Measurements from ENCODE around the gene AJAP1.

The AJAP1 gene

DNA sequence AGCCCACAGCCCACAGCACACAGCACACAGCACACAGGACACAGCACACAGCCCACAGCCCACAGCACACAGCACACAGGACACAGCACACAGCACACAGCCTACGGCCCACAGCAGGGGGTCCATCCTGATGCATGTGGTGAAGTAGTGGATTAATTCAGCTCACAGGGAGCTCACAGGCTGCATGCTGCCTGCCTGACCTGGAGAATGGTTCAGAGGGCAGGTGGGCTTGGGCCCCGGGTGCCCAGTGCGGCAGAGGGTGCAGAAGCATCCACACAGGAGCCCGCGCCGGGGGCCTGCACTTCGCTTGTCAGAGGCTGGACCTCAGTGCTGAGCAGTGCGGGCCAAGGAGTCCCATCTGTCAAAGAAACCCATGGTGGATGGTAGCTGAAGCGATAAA, 21.1 kb upstream of the AJAP1 start:
- no peak for DNase-seq

DNA sequence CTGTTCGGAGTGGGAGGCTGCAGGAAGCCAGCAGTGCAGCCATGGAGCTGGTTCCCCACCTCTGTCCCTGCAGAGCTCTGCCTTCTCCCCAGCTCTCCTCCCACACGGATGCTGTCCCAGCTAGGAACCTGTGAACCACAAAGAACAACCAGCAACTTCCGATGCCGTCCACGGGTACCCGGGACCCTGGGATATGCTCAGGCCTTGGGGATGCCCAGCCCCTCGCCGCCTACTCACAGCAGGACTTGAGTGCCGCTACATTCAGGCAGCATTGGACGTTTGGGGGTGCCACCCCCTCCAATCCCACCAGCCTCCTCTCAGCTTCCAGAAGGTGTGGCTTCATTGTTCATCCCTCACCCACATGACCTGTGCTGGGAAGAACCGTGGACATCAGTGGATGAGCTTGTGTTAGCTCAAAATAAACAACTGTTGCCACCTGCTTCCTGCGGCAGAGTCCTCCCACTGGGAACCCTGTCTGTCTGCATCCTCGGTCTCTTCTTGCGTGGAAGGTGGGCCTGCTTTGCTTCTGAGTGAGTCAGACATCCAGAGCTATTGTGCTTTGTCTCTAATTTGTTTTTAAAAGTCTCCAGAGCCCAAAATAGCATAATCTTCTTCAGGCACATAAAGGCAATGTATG, 20.1 kb upstream of the AJAP1 start:
- DNase-seq, result no peak

DNA sequence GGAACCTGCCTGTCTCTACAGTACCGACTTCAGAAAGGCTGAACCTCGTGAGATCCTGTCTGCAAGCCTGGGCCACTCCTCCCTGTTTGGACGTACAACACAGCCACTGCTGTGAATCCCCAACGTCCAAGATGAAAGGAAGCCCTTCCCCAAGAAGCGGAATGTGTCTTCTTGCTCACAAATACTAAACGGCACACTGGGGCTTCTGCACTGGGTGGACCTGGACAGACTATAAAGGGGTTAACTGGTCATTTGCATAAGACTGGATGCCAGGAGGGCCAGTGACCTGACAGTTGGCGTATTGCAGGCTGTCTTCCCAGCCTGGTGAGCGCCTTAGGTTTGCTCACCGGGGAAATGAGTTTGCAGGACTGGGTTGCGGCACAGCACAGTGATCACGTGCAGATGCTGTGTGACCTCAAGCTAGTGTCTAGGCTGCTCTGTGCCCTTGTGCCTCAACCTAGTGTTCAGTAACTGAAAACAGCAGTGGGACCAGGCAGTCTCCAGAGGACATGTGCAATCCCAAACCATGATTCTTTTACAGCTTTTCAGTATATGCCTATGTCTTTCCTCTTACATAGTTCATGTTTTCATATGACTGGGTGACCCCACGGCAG, 19.5 kb upstream of the AJAP1 start:
- no peak for DNase-seq

DNA sequence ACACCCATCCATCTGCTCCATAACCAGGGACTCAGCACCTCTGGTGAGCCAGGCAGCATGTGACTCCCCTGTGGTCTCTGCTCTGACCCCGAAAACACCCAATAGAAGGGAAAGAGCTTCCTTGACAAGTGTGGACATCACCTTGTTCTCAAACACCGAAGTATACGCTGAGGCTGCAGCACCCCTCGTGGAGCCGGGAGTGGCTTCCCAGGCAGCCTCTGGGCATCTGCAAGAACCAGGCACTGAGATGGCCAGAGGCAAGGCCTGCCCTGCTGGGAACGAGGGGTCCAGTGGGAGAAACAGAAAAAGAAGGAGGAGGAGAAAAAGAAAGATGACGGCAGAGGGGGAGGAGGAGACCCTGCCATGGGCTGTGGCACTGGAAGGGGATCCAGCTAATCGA, 18.2 kb upstream of the AJAP1 start:
- DNase-seq, result no peak

DNA sequence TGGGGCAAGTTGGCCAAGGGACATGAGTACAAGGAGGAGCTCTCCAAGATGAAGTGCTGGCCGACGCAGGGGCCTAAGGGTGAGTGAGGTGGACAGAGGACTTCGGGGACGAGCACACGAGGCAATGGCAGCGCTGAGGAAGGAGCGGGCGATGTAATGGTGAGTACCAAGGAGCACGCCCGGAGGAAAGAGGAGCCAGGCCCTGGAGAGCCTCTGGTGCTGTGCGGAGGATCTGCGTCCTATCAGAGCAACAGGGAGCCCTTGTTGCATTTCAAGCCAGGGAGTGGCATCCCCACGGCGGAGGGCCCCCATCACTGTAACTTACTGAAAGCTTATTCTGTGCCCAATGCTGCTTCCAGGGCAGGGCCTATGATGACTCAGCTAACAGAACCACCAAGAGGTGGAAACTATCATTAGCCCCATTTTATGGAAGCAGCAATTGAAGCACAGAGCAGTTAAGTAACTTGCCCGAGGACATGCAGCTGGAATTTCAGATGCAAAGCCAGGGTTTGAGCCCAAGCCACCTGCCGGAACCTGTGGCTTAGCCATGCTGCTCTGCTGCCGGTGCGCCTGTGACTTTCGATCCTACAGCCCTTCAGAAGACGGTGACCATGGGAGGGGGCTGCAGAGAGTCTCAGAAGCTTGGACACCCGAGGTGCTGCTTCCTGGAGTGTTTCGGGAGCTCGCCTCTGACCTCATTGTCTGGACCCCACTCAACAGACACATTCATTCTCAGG, 17.6 kb upstream of the AJAP1 start:
- no peak for DNase-seq

DNA sequence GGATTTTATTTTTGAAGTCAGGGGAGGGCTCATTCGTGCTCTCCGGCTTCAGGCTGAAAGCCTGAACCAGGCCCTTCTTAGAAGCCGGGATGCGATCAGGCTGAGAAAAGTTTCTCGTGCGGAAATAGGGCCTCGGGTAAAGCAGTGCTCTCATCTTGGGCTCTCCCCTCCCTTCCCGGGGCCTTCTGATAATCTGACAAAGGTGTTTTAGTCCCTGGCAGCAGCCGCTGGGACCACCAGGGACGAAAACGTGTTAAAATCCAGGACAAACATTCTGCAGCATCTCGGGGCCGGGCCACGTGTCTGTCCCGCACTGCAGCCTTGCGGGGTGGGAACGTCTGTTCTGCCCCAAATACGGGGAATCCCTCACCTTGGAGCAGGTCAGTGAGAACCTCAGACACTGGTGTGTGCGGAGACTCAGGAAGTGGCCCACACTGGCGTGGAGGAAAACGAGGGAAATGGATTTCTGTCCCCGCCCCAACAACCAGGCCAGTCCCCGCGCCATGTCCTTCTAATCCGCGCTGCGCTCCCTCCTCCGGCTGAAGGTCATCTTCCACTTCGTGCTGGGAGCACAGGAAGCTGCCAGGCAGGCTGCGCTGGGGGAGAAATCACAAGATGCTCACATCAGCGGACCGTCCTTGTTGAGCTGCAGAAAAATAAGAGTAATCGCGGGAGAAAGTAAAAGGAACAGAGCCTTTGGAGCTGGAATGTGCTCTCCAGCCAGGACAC, 16.6 kb upstream of the AJAP1 start:
- no peak for DNase-seq

DNA sequence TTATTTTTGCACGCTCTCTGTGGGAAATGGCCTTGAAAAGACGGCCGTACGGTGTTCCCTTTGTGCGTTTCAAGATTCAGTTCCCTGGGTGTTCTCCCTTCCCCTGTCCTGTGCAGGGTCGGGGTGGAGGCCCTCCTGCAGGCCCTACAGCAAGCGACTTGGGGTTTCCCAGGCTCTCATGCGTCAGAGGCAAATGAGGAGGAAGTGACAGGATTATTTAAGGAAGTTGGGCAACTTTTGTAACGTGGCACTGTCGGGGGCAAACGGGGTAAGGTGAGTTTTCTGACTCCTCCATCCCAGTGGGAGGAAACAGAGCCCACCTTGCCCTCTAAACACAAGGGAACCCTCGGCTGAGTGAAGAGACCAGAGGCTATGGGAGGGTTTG, 16.1 kb upstream of the AJAP1 start:
- DNase-seq, result no peak

DNA sequence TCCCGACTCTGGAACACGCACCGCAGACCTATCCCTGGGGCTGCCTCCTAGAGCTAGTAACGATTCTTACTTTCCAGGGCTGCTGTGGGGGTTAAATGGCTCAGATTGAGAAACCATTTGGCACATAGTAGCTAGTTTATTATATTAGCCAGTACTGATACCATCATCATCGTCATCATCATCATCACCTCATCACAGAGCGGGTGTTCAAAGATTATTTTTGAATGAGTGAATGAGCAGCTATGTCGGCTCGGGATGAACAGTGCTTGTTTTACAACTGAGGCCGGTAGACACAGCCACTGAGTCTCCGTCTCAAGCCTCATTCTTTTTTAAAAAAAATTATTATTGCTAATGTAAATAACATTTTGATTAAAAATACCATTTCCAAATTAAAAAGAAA, 13.5 kb upstream of the AJAP1 start:
- no peak for DNase-seq

DNA sequence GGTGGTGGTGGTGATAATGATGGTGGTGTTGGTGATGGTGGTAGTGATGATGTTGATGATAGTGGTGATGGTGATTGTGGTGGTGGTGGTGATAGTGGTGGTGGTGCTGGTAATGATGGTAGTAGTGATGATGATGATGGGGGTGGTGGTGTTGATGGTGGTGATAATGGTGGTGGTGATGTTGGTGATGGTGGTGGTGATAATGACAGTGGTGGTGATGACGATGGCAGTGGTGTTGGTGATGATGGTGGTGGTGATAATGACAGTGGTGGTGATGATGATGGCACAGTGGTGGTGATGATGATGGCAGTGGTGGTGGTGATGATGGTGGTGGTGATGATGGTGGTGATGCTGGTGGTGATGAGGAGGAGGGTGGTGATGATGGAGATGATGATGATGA, 7.0 kb upstream of the AJAP1 start:
- no peak for DNase-seq

DNA sequence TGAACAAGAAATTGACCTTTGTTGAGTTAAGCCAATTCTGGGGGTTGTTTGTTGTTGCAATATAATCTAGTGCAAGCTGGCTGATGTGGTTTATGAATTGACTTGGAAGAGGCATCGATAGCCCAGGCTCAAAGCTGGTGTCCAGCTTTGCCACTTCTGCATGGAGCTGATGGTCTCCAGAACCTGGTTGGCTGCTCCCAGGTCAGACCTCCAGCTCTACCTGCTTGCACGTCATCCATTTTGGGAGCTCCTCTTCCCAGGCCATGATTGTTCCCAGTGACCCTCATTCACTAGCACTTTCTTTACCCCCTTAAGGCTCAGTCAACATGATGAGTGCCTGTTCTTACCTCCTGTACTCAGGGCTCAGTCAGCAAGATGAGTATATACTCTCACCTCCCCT, 5.8 kb upstream of the AJAP1 start:
- no peak for DNase-seq

DNA sequence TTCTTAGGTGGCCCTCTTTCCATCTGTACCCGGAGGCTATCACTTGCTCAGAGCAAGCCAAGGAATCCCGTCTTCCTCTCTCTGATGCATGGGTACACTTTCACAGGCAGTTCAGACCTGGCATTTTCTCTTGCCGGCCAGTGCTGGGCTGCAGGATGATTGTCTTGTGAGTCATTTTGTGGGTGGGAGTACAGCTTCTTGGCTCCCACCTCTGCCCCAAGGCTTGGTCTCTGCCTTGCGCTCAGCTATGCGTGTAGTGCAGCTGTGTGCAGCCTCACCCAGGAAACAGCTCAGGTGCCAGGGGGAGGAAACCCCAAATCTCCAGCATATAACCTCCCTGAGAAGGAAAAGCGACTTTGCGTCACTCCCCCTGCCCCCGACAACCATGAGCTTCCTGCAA, 3.9 kb upstream of the AJAP1 start:
- no peak for DNase-seq

DNA sequence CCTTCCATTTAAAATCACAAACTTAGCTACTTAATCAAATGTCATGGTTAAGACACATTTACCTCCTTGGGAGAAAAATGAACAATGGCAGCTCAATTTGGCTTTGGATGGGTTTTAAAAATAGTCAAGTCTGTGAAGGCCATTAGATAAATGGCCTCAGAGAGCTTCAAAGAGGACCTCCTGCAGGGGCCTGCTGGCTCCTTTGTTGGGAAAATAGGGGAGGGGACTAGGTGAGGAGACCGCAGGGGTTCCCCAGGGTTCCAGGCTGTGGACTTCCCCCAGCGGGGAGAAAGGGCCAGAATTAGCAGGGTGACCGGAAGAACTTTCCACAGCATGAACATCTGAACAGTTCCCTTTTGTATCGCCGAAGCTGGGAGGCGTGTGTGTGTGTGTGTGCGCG, 3.4 kb upstream of the AJAP1 start:
- no peak for DNase-seq

DNA sequence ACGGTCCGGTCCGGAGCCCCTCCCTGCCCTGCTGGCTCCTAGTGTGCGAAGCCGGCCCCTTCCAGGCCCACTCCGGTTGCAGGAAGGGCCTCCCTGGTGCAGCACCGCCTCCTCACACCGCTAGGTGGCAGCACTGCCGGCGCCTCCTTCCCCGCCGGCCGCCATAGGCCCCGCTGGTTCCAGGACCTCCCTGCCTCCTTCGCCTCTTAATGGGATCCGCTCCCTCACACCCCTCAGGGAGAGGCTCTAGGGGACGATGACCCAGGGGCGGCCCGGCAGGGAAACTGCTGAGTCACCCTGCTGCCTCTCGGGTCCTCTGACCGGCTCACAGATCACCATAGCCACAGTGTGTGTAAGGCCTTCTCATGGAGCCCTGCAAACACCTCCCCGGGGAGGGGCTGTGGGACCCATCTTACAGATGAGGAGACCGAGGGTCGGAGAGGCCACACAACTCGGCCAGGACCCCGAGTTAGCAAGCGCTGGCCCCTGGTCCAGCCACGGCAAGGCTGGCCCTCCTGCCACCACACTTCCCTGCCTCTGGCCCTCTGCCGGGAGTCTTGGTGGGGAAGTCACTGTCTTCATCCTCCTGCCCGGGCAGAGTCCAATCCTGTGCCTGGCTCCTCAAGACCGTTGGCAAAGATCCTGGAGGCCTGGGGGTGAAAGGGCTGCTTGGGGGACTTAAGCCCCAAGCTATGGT, 1.6 kb upstream of the AJAP1 start:
- DNase-seq, result peak; percentile 58 to 73

DNA sequence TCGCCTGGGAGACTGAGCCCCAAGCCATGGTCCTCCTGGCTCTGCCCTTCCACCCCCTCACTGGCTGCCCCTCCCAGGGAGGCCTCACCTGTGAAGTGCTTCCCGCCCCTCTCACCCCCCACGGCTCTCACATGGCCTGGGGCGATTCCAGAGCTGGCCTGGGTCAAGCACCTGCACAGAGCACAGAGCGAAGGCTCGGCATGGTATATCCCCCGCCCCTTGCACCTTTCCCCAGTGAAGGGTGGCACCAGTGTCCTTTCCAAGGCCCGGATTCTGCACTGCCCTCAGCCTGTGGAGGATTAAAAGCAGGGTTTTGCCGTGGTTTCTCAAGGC, 1.1 kb upstream of the AJAP1 start:
- DNase-seq, result no peak

DNA sequence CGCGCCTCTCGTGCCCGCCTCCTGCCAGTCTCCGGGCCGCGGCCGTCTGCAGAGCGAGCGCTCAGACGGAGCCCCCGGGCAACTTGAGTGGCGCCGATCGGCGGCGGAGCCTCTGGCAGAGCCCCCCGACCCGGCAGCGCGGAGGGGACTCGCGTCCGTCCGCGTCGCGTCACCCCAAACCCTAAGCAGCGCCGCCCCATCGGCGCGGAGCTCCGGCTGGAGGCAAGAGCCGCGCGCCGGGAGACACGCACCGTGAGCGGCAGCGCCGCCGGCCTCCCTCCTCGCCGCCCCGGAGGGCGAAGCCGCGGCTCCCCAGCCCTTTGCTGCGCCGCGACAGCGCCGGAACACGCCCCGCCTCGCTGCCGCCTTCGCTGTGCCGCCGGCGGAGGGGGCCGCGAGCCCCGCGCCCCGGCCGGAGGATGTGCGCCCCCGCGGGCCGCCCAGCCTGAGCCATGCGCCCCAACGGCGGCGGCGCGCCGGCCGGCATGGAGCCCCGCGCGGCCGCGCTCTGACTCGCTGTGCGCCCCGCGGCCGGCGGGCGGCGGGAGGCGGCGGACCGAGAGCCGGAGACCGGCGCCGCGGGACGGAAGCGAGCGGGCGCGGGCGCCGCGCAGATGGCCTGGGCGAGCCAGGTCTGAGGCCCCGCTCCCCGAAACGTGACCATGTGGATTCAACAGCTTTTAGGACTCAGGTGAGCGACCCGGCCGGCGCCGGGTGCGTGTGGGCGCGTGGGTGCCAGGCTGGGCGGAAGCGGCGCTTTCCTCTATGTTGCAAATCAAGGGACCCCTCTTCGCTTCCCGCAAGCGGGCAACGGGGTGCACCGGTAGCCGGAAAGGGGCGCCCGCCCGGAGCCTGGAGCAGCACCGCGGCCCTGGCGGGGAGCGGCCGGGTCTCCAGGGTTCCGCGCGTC, 610 bp downstream of the AJAP1 start:
- DNase-seq, result no peak

DNA sequence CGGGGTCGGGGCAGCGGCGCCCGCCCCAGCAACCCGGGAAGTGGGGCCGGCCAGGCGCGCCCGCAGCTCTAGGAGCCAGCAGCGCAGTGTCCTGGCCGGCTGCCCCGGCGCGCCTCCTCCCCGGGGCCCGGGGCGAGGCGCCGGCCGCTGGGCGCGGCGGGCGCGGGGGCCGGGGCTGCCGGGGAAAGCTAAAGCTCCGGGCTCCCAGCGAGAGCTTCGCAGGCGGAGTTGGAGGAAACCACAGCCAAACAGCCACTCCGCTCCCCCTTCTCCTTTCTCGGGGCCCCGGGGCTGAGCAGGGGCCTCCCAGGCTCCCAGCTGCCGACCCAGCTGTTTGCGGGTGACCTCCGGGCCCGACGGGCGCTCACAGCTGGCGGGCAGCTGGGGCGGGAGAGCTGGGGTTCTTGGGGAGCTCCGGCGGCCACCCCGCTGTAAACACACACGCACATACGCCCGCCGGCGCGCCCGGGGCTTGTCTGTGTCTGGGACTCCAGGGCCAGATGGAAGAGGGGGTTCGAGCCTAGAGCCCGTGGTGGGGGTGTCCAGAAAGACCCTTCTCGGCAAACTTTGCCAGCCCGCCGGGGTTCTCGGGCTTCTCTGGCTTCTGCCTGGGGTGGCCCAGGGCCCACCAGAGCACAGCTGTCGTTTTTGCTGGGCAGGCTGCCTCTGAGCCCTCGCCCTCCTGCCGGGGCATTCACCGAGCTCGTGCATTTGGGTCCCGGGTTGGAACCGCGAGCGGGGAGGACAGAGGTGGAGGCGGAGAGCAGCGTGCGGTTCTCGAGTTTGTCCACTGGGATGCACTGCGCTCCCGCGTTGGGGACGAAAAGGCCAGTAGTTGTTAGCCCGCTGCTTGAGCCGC, 1.5 kb downstream of the AJAP1 start:
- DNase-seq, result no peak

DNA sequence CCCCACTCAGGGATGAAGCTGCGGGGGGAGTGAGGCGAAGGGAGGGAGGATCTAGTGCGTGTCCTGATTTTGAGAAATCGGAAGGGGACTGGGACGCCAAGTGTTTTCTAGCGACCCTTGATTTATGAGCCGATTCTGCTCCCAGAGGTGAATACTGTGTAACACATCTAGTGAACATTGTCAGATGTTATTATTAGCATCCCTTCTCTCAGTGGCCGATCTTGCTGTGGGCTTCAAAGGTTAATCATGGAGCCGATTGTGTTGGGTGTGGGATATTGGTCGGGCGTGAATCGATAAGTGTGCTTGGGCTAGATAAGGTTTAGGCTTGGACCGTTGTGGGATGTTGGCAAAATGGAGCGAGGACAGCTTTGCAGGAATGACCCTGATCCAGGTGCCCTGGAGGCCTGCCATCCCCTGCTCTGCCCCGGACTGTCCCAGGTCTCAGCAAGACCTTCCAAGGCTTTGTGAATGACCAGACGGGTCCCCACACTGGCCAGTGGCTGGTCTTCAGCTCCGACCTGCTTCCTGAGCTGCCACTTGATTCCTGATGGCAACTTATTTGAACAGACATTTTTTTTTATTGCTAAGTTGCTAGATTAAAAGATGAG, 2.2 kb downstream of the AJAP1 start:
- no peak for DNase-seq

DNA sequence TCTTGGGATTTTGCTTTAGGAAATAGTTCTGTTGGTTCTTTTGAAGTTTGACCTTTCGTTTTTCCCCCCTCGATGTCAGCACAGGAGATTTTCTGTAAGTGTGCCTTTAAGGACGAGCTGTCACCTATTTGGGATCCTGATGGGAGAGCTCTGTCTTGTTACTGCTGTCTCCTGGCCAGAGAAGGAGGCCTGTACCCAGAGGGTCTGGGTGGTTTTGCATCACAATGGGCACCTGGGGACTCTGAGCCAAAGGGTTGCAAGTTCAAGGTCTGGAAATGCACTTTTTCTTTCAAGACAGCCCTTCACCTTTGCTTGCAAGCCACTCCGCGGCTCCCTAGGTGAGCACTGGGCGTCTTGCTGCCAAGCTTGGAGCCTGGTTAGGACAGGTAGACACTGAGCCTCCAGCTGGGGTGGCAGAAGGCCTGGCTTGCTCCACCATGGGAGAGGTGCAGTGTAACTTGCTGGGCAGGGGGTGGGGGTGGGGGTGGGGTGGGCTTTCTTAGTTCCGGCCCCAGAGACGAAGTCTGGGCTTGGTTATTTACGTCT, 2.9 kb downstream of the AJAP1 start:
- no peak for DNase-seq

DNA sequence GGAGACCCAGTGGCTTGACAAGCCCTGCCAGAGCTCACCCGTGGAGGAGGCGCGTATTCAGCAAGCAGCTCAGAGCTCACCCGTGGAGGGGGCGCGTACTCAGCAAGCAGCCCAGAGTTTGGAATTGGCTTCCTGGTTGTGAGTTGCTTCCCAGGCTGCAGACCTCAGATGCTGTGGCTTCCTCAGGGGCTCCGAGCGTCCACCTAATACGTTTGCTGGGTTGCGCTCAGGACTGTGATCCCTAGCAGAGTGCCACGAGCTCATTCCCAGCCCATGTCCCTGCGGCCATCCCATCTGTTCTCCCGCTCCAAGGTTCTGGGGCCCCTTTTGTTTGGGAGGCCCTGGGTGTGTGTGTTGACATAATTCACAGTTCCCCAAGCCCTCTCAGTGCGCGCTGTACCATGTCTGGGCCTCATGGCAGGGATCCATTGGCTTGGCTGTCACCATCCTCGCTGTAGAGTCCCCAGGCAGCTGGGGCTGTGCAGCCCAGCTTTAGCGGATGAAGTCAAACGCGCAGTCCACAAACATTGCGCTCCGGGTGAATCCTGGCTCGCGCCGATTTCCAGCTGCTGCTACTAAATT, 3.6 kb downstream of the AJAP1 start:
- DNase-seq, result no peak
